GOT3 (cell line): ENCODE results near the gene SLC19A1.

ENCODE experiments used
- DNase-seq: peaks from one replicate; lab custom pipeline; 2025; ENCODE audit warnings: mixed read lengths; lab: John Stamatoyannopoulos, UW

SLC19A1 gene

GRCh38 chr21:45542242-45542666 lies at the start of gene SLC19A1:
Gene SLC19A1 (minus strand): TSS chr21:45542440. CDS start chr21:45537959, 4,481 bp downstream.
- no peak for DNase-seq

- DNase-seq, result no peak
These were observed 49.5 kb upstream of the SLC19A1 start for GRCh38 chr21:45591619-45592207.

- no peak for DNase-seq
These were observed 48.7 kb upstream of the SLC19A1 start for GRCh38 chr21:45590726-45591618.

- DNase-seq, result no peak
These were observed 48.0 kb upstream of the SLC19A1 start for GRCh38 chr21:45590246-45590725.

DNA sequence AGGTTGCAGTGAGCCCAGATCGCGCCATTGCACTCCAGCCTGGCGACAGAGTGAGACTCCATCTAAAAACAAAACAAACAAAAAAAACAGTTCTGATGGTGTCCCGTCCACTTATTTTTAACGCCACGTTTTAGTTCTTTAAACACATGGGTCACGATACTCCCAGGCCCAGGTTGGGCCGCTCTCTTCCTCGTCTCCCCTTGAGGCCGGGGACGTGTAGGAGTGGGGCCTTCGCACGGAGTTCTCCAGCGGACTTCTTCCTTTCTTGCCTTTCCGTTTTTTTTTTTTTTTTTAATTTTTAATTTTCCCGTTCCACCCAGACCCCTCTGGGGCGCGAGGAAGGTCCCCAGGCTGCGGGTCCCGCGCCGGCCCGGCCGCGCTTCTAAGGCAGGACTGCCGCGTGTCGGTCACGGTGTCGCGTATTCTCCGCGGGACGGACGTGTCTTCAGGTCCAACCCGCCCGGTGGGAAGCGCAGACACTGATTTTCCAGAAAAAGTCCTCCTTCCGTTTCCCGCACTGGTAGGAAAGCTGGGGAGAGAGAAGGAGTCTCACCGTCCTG lies 47.5 kb upstream of the SLC19A1 start:
- no peak for DNase-seq

DNA sequence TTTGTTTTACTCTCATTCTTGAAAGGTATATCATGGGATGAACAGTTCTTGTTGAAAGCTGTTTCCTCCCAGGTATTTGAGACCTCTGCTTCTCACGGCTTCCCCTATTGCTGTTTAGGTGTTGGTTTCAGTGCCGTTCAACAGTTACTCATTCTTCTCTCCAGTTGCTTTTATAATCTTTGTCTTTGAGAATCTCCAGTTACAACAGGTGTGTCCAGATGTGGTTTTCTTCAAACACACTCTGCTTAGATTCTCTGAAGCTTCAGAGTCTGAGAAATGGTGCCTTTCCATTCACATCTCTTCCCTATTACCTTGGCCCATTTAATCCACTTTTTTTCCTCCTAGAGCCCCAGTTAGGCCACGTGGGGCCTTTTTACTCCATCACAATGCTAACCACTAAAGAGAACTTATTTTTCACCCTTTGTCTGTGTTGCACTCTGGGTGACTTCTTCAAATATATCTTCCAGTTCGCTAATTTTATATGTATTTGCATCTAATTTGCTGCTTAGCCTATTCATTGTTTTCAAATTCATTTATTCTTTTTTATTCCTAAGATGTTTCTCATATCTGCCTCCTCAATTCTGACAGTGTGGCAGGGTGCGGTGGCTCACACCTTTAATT lies 46.7 kb upstream of the SLC19A1 start:
- no peak for DNase-seq

GRCh38 chr21:45588086-45588825 lies 46.0 kb upstream of the SLC19A1 start:
- DNase-seq, result no peak

DNA sequence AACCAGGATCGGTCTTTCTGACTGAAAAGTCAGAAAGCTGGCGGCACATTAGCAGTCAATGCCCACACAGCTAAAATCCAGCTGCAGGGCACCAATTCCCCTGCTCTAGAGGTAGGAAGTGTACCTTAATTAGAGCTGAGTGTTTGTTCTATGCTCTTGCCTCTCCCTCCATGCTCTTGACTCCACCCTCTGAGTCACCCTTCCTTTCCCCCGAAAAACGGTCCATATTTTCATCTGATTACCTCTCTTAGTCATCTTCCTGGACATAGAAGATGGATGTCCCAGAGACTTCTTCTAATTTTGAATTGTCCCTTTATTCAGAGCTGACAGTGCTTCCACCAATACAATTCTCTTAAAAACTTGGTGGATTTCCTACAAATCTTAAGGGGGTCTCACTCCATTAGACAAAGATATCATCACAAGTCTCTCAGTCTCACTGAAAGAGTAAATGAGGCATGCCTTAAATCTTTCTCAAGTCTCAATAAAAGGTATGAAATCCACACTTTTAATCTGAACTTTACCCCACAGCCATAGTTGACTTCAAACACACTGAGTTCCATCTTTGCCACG lies 44.1 kb upstream of the SLC19A1 start:
- no peak for DNase-seq

DNA sequence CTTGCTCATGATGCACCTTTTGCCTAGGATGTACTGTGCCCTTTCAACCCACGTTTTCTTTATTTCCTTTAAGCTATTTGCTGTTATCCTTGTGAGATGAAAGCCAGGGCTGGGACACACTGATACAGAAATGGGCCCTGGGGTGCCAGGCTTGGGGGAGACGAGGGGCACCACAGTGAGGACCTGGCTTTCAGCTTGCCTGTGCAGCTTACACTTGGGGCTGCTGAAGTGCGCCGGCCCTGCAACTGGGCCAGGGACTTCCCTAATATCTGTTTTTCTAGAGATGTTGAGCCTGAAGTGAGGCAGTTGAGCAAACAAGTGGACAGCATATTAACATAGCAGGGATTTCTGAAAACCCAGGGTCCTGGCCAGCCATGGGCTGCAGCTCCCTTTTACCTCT lies 42.5 kb upstream of the SLC19A1 start:
- no peak for DNase-seq

- DNase-seq, result no peak
These were observed 41.7 kb upstream of the SLC19A1 start for GRCh38 chr21:45583831-45584509.

DNA sequence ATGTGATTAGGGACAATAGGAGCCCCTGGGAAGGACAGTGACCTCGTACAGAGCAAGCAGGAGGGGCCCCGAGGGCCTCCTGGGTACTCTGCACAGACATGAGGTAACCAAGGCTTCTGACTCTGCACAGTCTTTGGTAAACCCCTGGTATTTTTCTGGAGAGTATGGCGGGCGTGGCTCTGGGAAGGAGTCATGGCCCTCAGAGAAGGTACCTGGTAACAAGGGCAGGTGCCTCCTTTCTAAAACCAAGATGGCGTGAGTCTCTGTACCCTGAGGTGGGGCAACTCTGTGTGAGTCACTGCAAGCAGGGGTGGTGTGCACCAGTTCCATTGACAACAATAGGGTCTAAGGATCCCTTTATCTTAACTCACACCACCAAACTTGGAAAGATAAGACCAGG lies 39.9 kb upstream of the SLC19A1 start:
- no peak for DNase-seq

DNA sequence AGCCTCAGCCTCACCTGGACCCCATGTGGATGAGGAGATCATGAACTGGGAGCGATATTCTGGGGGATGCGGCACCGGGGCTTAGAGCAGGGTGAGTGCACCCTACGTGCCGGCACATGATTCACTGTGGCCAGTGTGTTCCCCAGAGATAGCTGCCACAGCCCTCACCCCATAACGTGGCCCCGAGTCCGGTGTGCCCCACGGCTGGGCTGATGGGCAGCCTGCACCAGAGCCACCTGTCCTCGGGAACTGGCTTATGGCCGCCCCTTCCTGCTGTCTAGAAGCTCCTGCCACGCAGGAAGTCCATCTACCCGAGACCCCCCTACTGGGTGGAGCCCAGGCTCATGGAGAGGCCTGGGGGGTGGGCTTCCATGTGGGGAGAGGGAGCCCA lies 39.1 kb upstream of the SLC19A1 start:
- DNase-seq, result no peak

DNA sequence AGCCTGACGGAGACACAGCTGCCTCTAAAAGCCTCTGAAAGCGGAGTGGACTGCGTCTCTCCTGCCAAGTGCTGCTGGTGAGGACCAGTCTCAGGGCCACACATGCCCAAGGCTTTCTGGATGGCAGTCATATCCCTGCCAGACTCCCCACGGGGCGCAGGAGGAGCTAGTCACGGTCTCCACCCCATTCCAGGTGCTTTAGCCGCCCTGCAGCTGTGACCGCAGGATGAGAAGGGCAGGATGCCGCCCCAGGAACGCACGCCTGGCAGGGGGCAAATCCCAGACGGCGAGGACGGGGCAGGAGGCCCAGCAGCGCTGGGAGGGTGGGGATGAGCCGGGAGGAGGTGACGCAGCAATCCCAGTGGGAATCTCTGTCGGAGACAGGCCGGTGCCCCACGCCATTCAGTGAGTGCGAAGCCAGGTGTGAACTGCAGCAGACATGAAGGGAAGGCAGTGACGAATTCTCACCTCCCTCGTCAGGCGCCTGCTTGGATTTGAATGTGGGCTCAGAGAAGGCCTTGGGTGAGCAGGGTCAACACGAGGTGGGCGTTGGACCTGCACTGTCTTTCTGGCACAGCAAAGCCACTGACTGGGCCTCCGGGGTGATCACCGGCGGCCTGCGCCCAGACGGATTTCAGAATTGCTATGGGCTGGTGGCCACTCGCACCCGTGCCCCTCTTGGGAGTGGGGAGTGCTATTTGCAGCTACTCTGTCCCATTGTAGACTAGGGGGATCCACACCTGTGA lies 38.5 kb upstream of the SLC19A1 start:
- no peak for DNase-seq

DNA sequence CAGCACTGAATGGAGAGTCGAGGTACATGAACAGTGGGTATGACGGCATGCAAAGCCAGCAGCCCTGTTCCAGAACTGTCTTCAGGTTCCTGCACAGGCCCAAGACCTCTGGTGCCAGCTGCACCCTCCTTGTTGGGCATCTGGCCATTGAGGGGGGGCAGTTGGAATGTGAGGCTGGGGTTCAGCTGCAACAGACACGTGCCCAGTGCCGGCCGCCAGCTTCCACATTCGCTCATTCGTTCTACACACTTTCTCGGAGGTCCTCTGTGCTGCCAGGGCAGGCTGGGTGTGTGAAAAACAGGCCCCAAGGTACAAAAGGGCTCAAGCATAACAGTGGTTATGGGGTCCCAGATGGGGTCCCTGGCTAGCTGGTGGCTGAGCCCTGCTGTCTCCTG lies 37.9 kb upstream of the SLC19A1 start:
- no peak for DNase-seq

- DNase-seq, result no peak
These were observed 37.3 kb upstream of the SLC19A1 start for GRCh38 chr21:45579383-45580180.

GRCh38 chr21:45578811-45579381 lies 36.7 kb upstream of the SLC19A1 start:
- DNase-seq, result no peak

DNA sequence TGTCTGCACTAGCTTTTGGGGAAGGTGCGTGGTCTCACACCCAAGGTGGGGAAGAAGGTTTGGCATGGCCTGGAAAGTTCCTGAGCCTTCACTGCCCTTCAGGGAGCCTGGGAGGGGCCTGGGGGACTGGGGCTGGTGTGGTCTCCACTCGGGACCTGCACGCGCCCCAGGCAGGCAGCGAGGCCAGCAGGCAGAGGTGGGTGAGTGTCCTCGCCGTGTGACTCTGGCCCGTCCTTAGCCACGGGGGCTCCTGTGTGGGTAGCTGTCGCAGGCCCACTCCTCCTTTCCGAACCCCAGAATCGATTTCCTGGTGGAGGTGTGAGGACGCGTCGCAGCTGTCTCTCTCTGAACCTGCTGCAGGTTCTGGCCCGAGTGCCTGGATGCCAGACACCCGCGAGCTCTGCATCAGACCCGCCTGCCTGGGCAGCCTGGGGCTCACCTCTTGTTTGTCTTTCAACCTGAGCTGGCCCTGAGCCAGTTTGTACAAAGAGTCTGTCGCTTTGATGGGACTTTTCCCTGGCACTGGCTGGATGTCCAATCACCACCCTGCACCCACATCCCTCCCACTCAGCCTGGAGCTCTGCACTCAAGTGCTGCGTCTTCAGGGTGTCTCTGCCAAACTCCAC lies 36.0 kb upstream of the SLC19A1 start:
- DNase-seq, result no peak

DNA sequence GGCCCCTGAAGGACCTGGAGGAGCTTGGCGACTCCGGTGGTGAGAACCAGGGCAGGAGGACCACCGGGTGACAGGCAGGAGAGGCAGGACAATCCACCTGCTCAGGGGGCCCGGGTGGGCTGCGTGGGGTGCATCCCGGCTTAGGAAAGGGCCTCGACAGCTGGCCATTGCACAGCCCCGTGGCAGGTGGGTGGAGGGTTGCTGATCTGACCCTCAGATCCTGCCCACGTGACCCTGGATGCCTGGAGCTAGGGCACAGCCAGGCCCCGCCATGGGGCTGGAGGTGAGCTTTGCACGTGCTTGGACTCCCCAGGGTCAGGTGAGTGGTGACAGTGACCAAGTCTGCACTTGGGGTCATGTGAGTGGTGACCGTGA lies 35.5 kb upstream of the SLC19A1 start:
- no peak for DNase-seq
